ENCODE data around the gene STRN. TPM values are rescaled to one million over a fixed set of nuclear protein-coding genes. Genes with fewer than 3 reads are reported as not detected.

The STRN gene
- total and polyA plus RNA-seq, 9 donors: 12.2 to 25.4 (median 20.3) TPM

GRCh38 chr2:36801088-36801487 lies 165.2 kb downstream of the STRN start:
- Histone ChIP-seq H3K36me3 (ENCODE audit: control insufficient read depth, insufficient read depth, low read length) (no peaks in the 10 kb centered on the region), H3K4me1 (ENCODE audit: control insufficient read depth, insufficient read depth, low read length) (no peaks in the 10 kb centered on the region), H3K27ac (ENCODE audit: low read length) (no peak overlapping the region), H3K4me3 (ENCODE audit: low read length) (no peak overlapping the region), H3K9me3 (replicated peaks; ENCODE audit: control insufficient read depth, low read depth, low read length) (no peaks in the 10 kb centered on the region), H3K27me3 (ENCODE audit: control insufficient read depth, insufficient read depth, low read length) (no peaks in the 10 kb centered on the region)
- no peak for DNase-seq
- no CpG with 5 or more reads among the region's 6 CpGs for WGBS (ENCODE audit: insufficient coverage)

GRCh38 chr2:36800381-36800780 lies 166.0 kb downstream of the STRN start:
- no peak overlapping the region for H3K27ac ChIP-seq (ENCODE audit: low read length)
- H3K4me1 ChIP-seq (ENCODE audit: control insufficient read depth, insufficient read depth, low read length): no peaks in the 10 kb centered on the region
- no peaks in the 10 kb centered on the region for H3K9me3 ChIP-seq (replicated peaks; ENCODE audit: control insufficient read depth, low read depth, low read length)
- no peaks in the 10 kb centered on the region for H3K36me3 ChIP-seq (ENCODE audit: control insufficient read depth, insufficient read depth, low read length)
- no peaks in the 10 kb centered on the region for H3K27me3 ChIP-seq (ENCODE audit: control insufficient read depth, insufficient read depth, low read length)
- WGBS (ENCODE audit: insufficient coverage): 60% methylated on average over 1 of the region's 11 CpGs
- H3K4me3 ChIP-seq (ENCODE audit: low read length): no peak overlapping the region
- no peak for DNase-seq

GRCh38 chr2:36798724-36799123 lies 167.6 kb downstream of the STRN start:
- Histone ChIP-seq H3K27ac (ENCODE audit: low read length) (no peak overlapping the region), H3K4me1 (ENCODE audit: control insufficient read depth, insufficient read depth, low read length) (no peaks in the 10 kb centered on the region), H3K4me3 (ENCODE audit: low read length) (no peak overlapping the region), H3K27me3 (ENCODE audit: control insufficient read depth, insufficient read depth, low read length) (no peaks in the 10 kb centered on the region), H3K9me3 (replicated peaks; ENCODE audit: control insufficient read depth, low read depth, low read length) (no peaks in the 10 kb centered on the region), H3K36me3 (ENCODE audit: control insufficient read depth, insufficient read depth, low read length) (no peaks in the 10 kb centered on the region)
- no peak for DNase-seq
- WGBS (ENCODE audit: insufficient coverage): no CpG with 5 or more reads among the region's 3 CpGs

- Histone ChIP-seq H3K4me1 (ENCODE audit: control insufficient read depth, insufficient read depth, low read length) (no peaks in the 10 kb centered on the region), H3K36me3 (ENCODE audit: control insufficient read depth, insufficient read depth, low read length) (no peaks in the 10 kb centered on the region), H3K27ac (ENCODE audit: low read length) (no peak overlapping the region), H3K9me3 (replicated peaks; ENCODE audit: control insufficient read depth, low read depth, low read length) (no peaks in the 10 kb centered on the region), H3K27me3 (ENCODE audit: control insufficient read depth, insufficient read depth, low read length) (no peaks in the 10 kb centered on the region), H3K4me3 (ENCODE audit: low read length) (no peak overlapping the region)
- 51% methylated on average over 6 of the region's 6 CpGs for WGBS (ENCODE audit: insufficient coverage)
- DNase-seq: no peak
Measured at GRCh38 chr2:36797324-36798070, 168.8 kb downstream of the STRN start.

Other genes with a start within 250 kb of the STRN start
- gene HEATR5B, start 117.8 kb upstream of the STRN start, total RNA-seq: 14.7 TPM
- gene HEATR5B, start 117.8 kb upstream of the STRN start, polyA plus RNA-seq (ENCODE audit: insufficient read depth in 1 of 8, insufficient read length in 8 of 8, low replicate concordance in 1 of 8): 10 to 100 TPM; 10.2 to 14.7 (median 11.4) TPM
- gene GPATCH11, start 118.0 kb upstream of the STRN start, total RNA-seq: 7.4 TPM
- gene GPATCH11, start 118.0 kb upstream of the STRN start, polyA plus RNA-seq (ENCODE audit: insufficient read depth in 1 of 8, insufficient read length in 8 of 8, low replicate concordance in 1 of 8): 10 to 100 TPM in 1 of 8 donors, 1 to 10 TPM in 7; 5.3 to 11.3 (median 8.7) TPM
- 22.5 TPM for gene EIF2AK2, start 190.4 kb upstream of the STRN start, total RNA-seq
- 10 to 100 TPM; 13.4 to 27.7 (median 18.5) TPM for gene EIF2AK2, start 190.4 kb upstream of the STRN start, polyA plus RNA-seq (ENCODE audit: insufficient read depth in 1 of 8, insufficient read length in 8 of 8, low replicate concordance in 1 of 8)
- not detected for gene SULT6B1, start 222.1 kb upstream of the STRN start, total RNA-seq
- gene SULT6B1, start 222.1 kb upstream of the STRN start, polyA plus RNA-seq (ENCODE audit: insufficient read depth in 1 of 8, insufficient read length in 8 of 8, low replicate concordance in 1 of 8): not detected
- 27.2 TPM for gene CEBPZOS, start 230.0 kb upstream of the STRN start, total RNA-seq
- 10 to 100 TPM; 34.1 to 42.4 (median 35.7) TPM for gene CEBPZOS, start 230.0 kb upstream of the STRN start, polyA plus RNA-seq (ENCODE audit: insufficient read depth in 1 of 8, insufficient read length in 8 of 8, low replicate concordance in 1 of 8)